WERI-Rb-1 (cell line): ENCODE data around the gene SPACA5B.
"Not testable (repeated sequence)": the region's sequence is repeated elsewhere in the genome, so short reads cannot be mapped to it uniquely, and the experiment has no call there.

ENCODE experiments used
- DNase-seq: peaks from one replicate; pipeline ENCODE4 v3.0.0-alpha.2; 2020
- H3K27ac ChIP-seq: fragments of 250-450 bp; sonication (Bioruptor Pico); 2 replicates; pipeline ENCODE4 v1.5.1; 2020; ENCODE audit warnings: mild to moderate bottlenecking, moderate library complexity
- H3K27me3 ChIP-seq: fragments of 250-450 bp; sonication (Bioruptor Pico); 2 replicates; pipeline ENCODE4 v1.5.1; 2021; ENCODE audit warnings: mild to moderate bottlenecking, low read depth, moderate library complexity; ENCODE audit not compliant: insufficient read depth, severe bottlenecking
- H3K36me3 ChIP-seq: fragments of 250-450 bp; sonication (Bioruptor Pico); 2 replicates; pipeline ENCODE4 v1.5.1; 2020; ENCODE audit warnings: mild to moderate bottlenecking, moderate library complexity
- H3K4me3 ChIP-seq: 2 replicates; pipeline ENCODE4 v1.5.1; 2011; ENCODE audit warnings: low read depth, mild to moderate bottlenecking, control low read depth, low read length
- H3K9me3 ChIP-seq: fragments of 250-450 bp; sonication (Bioruptor Pico); 2 replicates; pipeline ENCODE4 v1.5.1; 2021; ENCODE audit warnings: mild to moderate bottlenecking, moderate library complexity; ENCODE audit not compliant: severe bottlenecking
- CTCF ChIP-seq: IDR thresholded peaks from 2 replicates; pipeline ENCODE4 v1.5.1; 2011; ENCODE audit warnings: low read depth, mild to moderate bottlenecking, control low read depth, inconsistent platforms, low read length

Gene SPACA5B

GRCh38 chrX:48154796-48155195 is 24.4 kb downstream of the SPACA5B start:
- Histone ChIP-seq H3K9me3 (no peaks in the 10 kb centered on the region), H3K27me3 (no peaks in the 10 kb centered on the region), H3K36me3 (no peaks in the 10 kb centered on the region), H3K27ac (no peak overlapping the region), H3K4me3 (no peak overlapping the region)
- no peak for TF ChIP-seq CTCF
- no peak for DNase-seq

DNA sequence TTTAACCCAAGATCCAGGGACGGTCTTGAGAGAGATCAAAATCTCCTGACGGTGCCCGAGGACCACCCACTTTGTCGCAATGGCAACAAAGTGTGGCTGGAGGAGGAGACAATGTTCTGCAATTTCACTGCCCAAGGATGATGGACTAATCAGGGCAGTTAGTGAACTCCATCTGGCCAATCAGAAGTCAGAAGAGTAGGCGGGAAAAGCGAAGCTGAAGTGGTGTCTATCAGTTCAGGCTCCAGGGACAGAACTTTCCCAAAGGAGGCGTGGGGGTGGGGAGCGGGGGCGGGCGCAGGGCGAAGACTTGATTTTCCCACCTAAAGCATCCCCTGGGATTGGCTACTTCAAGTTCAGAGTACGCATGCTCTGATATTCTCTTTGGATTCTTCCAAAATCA is 25.6 kb downstream of the SPACA5B start:
- DNase-seq, result no peak
- Histone ChIP-seq H3K27me3 (no peaks in the 10 kb centered on the region), H3K27ac (no peak overlapping the region), H3K4me3 (no peak overlapping the region), H3K9me3 (no peaks in the 10 kb centered on the region), H3K36me3 (no peaks in the 10 kb centered on the region)
- TF ChIP-seq CTCF, result no peak

- TF ChIP-seq CTCF, result no peak
- no peak overlapping the region for H3K4me3 ChIP-seq
- no peaks in the 10 kb centered on the region for H3K27me3 ChIP-seq
- DNase-seq, result no peak
- H3K27ac ChIP-seq, result no peak overlapping the region
- no peaks in the 10 kb centered on the region for H3K9me3 ChIP-seq
- H3K36me3 ChIP-seq, result no peaks in the 10 kb centered on the region
Observed at GRCh38 chrX:48165241-48165640, 34.8 kb downstream of the SPACA5B start.

GRCh38 chrX:48166322-48166721 is 35.9 kb downstream of the SPACA5B start:
- not testable (repeated sequence) for DNase-seq, H3K4me3 ChIP-seq, H3K27ac ChIP-seq, H3K27me3 ChIP-seq, H3K36me3 ChIP-seq, H3K9me3 ChIP-seq

GRCh38 chrX:48179691-48180090 is 49.3 kb downstream of the SPACA5B start:
- DNase-seq, result no peak
- Histone ChIP-seq H3K36me3 (no peaks in the 10 kb centered on the region), H3K4me3 (no peak overlapping the region), H3K9me3 (no peaks in the 10 kb centered on the region), H3K27me3 (no peaks in the 10 kb centered on the region), H3K27ac (no peak overlapping the region)
- no peak for TF ChIP-seq CTCF

DNA sequence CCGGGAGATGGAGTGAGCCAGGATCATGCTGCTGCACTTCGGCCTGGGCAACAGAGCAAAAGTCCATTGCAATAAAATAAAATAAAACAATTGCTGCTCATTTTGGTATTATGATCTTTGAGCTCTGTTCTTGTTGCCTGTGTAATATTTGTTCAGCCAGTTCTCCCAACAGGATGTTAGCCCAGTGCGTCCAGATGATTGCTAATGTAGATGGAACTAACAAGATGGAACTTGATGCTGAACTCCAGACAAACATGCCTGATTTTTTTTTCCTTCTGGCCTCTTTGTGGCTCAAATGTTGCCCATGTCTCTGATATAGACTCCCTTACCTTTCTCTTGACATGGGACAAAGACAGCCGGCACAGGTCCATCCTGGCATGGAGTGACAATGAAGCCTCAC is 50.4 kb downstream of the SPACA5B start:
- no peaks in the 10 kb centered on the region for H3K36me3 ChIP-seq
- no peak overlapping the region for H3K27ac ChIP-seq
- no peak for TF ChIP-seq CTCF
- H3K4me3 ChIP-seq, result no peak overlapping the region
- no peak for DNase-seq
- H3K27me3 ChIP-seq, result no peaks in the 10 kb centered on the region
- H3K9me3 ChIP-seq, result no peaks in the 10 kb centered on the region

GRCh38 chrX:48181882-48182281 is 51.5 kb downstream of the SPACA5B start:
- not testable (repeated sequence) for H3K27me3 ChIP-seq, H3K36me3 ChIP-seq, H3K4me3 ChIP-seq, H3K9me3 ChIP-seq
- H3K27ac ChIP-seq, result peak overlapping the region; percentile 71
- DNase-seq, result peak; percentile 63
